BLaER1 treated with 17β-estradiol and CSF1 and Interleukin-3, amounts not matched to agents 10 nM and 100 nM (cell line): ENCODE measurements around the gene CLPTM1.
A peak's percentile ranks its signal among the peaks of the same experiment; 100 is the strongest.

ENCODE experiments used
- H3K27ac ChIP-seq, 11 experiments: shearing (Covaris generic); formaldehyde crosslinking; 2 replicates each; pipeline ENCODE4 v1.8.1; 2022
- H3K27me3 ChIP-seq, 11 experiments: shearing (Covaris generic); formaldehyde crosslinking; 2 replicates each; pipeline ENCODE4 v1.8.1; 2022
- H3K36me3 ChIP-seq, 11 experiments: shearing (Covaris generic); formaldehyde crosslinking; 2 replicates each; pipeline ENCODE4 v1.8.1; 2022
- H3K4me1 ChIP-seq, 10 experiments: shearing (Covaris generic); formaldehyde crosslinking; 2 replicates each; pipeline ENCODE4 v1.8.1; 2022
- H3K4me2 ChIP-seq, 11 experiments: shearing (Covaris generic); formaldehyde crosslinking; 2 replicates each; pipeline ENCODE4 v1.8.1; 2022
- H3K4me3 ChIP-seq, 10 experiments: shearing (Covaris generic); formaldehyde crosslinking; 2 replicates each; pipeline ENCODE4 v1.8.1; 2022
- H3K9ac ChIP-seq, 11 experiments: shearing (Covaris generic); formaldehyde crosslinking; 2 replicates each; pipeline ENCODE4 v1.8.1; 2022
- H3K9me3 ChIP-seq, 11 experiments: shearing (Covaris generic); formaldehyde crosslinking; replicated peaks in 1 of 11; 2 replicates each; pipeline ENCODE4 v1.8.1; 2022
- H4K20me1 ChIP-seq, 11 experiments: shearing (Covaris generic); formaldehyde crosslinking; 2 replicates each; pipeline ENCODE4 v1.8.1; 2022
- Cebpa-rat ChIP-seq, 11 experiments: shearing (Covaris generic); IDR thresholded peaks; 2 replicates each; pipeline ENCODE4 v1.8.1; 2022

CLPTM1 gene

DNA sequence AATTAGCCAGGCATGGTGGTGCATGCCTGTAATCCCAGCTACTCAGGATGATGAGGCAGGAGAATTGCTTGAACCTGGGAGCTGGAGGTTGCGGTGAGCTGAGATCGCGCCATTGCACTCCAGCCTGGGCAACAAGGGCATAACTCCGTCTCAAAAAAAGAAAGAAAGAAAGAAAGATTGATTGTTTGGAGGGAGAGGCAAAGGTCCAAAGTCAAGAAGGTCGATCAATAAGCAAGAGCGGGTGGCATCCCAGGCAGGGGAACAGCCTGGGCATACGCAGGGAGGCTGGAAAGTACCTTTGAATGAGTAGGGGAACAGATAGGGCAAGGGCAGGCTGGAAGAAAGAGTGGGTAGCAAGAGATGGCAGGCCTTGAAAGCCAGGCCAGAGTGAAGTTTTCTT, 25.1 kb upstream of the CLPTM1 start:
- no peak for TF ChIP-seq Cebpa-rat (IDR thresholded peaks at IDR 0.05)
- H3K27ac ChIP-seq, result peak overlapping the region in 2 of 11 experiments; percentile 2 to 23; a peak in 2 of 22 replicates

DNA sequence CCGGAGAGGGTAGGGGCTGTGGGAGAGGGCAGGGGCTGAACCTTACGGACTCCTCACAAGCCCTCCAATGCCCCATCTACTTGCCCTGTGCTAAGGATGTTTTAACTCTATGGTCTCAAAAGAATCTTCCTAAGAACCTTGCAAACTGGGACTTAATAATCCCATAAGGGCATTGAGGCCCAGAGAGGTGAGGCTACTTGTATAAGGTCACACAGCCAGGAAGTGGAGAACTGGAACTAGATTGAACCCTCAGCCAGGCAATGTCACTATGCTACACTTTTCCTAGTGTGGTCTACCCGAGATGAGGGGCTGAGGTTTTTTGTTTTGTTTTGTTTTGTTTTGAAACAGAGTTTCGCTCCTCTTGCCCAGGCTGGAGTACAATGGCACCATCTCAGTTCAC, 23.6 kb upstream of the CLPTM1 start:
- H4K20me1 ChIP-seq, result no peaks in the 10 kb centered on the region
- H3K9ac ChIP-seq, result no peak overlapping the region
- no peaks in the 10 kb centered on the region for H3K27me3 ChIP-seq
- no peak overlapping the region for H3K4me3 ChIP-seq
- no peaks in the 10 kb centered on the region for H3K9me3 ChIP-seq
- H3K4me1 ChIP-seq, result peaks cover 18 to 76% (median 30%) of the 10 kb centered on the region in 10 experiments
- H3K4me2 ChIP-seq, result no peak overlapping the region
- no peak overlapping the region for H3K27ac ChIP-seq
- TF ChIP-seq Cebpa-rat (IDR thresholded peaks at IDR 0.05), result no peak
- H3K36me3 ChIP-seq, result no peaks in the 10 kb centered on the region

More for the DNA sequence above, 25.1 kb upstream of the CLPTM1 start:
- peak overlapping the region in 3 of 11 experiments; percentile 6 to 23 (median 18); a peak in 1 of 22 replicates for H3K9ac ChIP-seq
- no peaks in the 10 kb centered on the region for H4K20me1 ChIP-seq
- H3K9me3 ChIP-seq, result no peaks in the 10 kb centered on the region
- H3K27me3 ChIP-seq, result no peaks in the 10 kb centered on the region
- H3K4me1 ChIP-seq, result peaks cover 33 to 81% (median 45%) of the 10 kb centered on the region in 10 experiments
- no peak overlapping the region for H3K4me3 ChIP-seq
- peak overlapping the region in 8 of 11 experiments; percentile 15 to 66 (median 30); a peak in 11 of 22 replicates for H3K4me2 ChIP-seq
- no peaks in the 10 kb centered on the region for H3K36me3 ChIP-seq

DNA sequence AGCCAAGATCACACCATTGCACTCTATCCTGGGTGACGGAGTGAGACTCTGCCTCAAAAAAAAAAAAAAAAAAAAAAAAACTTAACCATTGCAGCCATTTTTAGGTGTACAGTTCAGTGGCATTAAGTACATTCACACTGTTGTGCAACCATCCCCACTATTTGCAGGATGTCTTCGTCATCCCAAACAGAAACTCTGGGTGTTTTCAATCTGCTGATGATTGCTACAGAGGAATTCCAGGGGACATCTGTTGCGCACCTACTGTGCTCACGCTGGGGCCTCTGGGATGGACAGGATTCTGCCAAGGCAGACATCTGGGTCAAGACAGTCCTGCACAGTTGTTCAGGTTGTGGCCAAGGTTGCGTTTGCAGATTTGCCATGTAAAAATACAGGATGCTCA, 15.5 kb upstream of the CLPTM1 start:
- Histone ChIP-seq H4K20me1 (no peaks in the 10 kb centered on the region), H3K9me3 (no peaks in the 10 kb centered on the region), H3K27me3 (no peaks in the 10 kb centered on the region), H3K27ac (no peak overlapping the region; a peak in 3 of 22 replicates), H3K36me3 (no peaks in the 10 kb centered on the region), H3K4me3 (no peak overlapping the region), H3K9ac (no peak overlapping the region), H3K4me1 (peaks cover 39 to 72% (median 50%) of the 10 kb centered on the region in 10 experiments), H3K4me2 (peak overlapping the region in 8 of 11 experiments; percentile 1 to 67 (median 47); a peak in 13 of 22 replicates)
- peak in 3 of 11 experiments; percentile 29 to 32 (median 31); a peak in 3 of 22 replicates for TF ChIP-seq Cebpa-rat (IDR thresholded peaks at IDR 0.05)

DNA sequence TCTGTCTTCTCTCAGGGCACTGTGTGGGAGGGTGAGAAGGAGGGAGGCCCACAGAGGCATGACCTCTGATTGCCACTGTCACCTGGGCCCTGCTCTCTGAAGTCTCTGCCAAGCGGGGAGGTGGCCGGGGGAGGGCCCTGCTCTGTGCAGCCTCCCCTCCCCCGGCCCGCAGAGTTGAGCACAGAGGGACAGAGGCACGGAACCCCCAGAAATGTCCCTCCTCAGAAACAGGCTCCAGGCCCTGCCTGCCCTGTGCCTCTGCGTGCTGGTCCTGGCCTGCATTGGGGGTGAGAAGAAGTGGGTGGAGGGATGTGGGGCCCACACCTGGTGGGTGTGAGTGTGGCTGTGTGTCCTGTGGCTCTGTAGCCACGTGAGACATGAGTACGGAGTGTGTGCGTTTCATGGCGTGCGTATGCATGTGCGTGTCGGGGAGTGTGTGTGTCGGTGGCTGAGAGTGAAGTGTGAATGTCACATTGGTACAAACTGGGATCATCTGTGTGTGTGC, 13.1 kb upstream of the CLPTM1 start, which contains the start of gene APOC4:
Gene APOC4 (plus strand): TSS at position 171 of the 505 bp plus-strand sequence. CDS start 41 bp downstream, at position 212.
- Histone ChIP-seq H3K36me3 (no peaks in the 10 kb centered on the region), H3K4me2 (peak within 1 kb of the TSS; percentile 55 to 84 (median 67); a peak in 19 of 22 replicates), H3K27ac (peak within 1 kb of the TSS in 2 of 11 experiments; percentile 9 to 19; a peak in 4 of 22 replicates), H3K9ac (peak within 1 kb of the TSS in 1 of 11 experiments; percentile 38; a peak in 2 of 22 replicates), H3K4me1 (peaks cover 50 to 80% (median 59%) of the 10 kb centered on the region in 10 experiments), H3K27me3 (no peaks in the 10 kb centered on the region), H3K9me3 (no peaks in the 10 kb centered on the region), H3K4me3 (no peak within 1 kb of the TSS), H4K20me1 (no peaks in the 10 kb centered on the region)
- no peak for TF ChIP-seq Cebpa-rat (IDR thresholded peaks at IDR 0.05)

DNA sequence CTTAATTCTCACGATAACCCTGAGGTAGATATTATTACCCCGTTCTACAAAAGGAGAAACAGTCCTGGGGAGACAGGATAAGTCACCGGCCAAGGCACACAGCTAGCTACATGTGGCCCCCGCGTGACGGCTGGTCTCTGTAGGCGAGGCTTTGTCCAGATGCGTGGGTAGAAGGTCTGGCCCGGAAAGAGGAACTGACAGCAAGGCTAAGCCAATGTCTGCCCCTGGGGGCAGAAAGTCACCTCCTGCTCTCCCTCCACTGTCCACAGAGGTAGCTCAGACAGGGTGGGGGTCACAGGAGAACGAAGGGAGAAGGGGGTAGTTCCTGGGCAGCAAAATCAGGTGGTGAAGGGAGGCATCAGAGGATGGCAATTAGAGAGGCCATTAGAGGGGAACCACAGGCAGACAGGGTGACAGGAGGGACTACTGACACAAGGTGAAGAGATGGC, 11.4 kb upstream of the CLPTM1 start:
- Histone ChIP-seq H4K20me1 (no peaks in the 10 kb centered on the region), H3K27ac (peak overlapping the region; percentile 2 to 69 (median 49); a peak in 20 of 22 replicates), H3K4me3 (no peak overlapping the region), H3K27me3 (no peaks in the 10 kb centered on the region), H3K4me1 (peaks cover 57 to 90% (median 68%) of the 10 kb centered on the region in 10 experiments), H3K4me2 (peak overlapping the region; percentile 55 to 84 (median 62)), H3K36me3 (no peaks in the 10 kb centered on the region), H3K9me3 (no peaks in the 10 kb centered on the region), H3K9ac (peak overlapping the region in 10 of 11 experiments; percentile 6 to 59 (median 40); a peak in 15 of 22 replicates)
- TF ChIP-seq Cebpa-rat (IDR thresholded peaks at IDR 0.05), result no peak

DNA sequence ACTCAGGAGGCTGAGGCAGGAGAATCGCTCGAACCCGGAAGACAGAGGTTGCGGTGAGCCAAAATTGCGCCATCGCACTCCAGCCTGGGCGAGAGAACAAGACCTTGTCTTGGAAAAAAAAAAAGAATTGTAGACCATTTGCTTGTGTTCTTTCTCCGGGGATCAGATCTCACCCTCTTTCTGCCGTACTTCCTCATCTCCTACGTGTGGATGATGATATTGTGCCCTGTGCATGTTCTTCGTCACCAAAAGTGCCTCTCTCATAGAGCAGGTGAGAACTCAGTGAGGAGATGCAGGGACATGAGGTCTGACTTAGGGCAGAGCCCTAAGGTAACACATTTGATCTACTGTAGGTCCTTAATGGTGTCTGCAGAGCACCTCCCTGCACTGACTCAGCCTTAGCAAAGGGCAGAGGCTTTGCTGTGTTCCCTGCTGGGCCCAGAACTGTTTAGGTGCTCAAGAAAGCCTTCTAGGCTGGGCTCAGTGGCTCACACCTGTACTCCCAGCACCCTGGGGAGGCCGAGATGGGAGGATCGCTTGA, 8.1 kb upstream of the CLPTM1 start:
- H3K4me1 ChIP-seq, result peaks cover 38 to 79% (median 58%) of the 10 kb centered on the region in 10 experiments
- no peaks in the 10 kb centered on the region for H4K20me1 ChIP-seq
- no peak overlapping the region for H3K4me3 ChIP-seq
- no peaks in the 10 kb centered on the region for H3K9me3 ChIP-seq
- peak overlapping the region in 1 of 11 experiments; percentile 16; a peak in 1 of 22 replicates for H3K4me2 ChIP-seq
- H3K36me3 ChIP-seq, result peaks cover 0 to 15% (median 13%) of the 10 kb centered on the region in 11 experiments; a peak in 7 of 22 replicates
- no peaks in the 10 kb centered on the region for H3K27me3 ChIP-seq
- H3K9ac ChIP-seq, result no peak overlapping the region
- no peak for TF ChIP-seq Cebpa-rat (IDR thresholded peaks at IDR 0.05)
- H3K27ac ChIP-seq, result no peak overlapping the region

DNA sequence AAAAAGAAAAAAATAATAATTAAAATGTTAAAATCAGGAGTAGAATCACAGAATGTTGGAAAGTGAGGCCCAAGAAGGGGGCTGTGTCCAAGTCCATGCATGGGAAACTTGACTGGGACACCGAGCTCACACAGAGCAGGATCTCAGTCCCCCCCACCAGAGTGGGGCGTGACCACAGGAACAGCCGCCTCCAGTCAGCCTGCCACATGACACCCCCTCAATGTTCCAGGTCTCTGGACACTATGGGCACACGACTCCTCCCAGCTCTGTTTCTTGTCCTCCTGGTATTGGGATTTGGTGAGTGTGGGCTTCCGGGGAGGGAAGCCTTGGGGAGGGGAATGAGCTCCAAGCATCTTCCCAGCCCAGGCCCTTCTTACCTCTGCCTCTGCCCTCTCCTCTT, 6.9 kb upstream of the CLPTM1 start:
- Histone ChIP-seq H3K9me3 (no peaks in the 10 kb centered on the region), H4K20me1 (no peaks in the 10 kb centered on the region), H3K27me3 (no peaks in the 10 kb centered on the region), H3K4me3 (no peak overlapping the region), H3K4me2 (peak overlapping the region; percentile 37 to 67 (median 52); a peak in 19 of 22 replicates), H3K27ac (peak overlapping the region in 1 of 11 experiments; percentile 12; a peak in 1 of 22 replicates), H3K4me1 (peaks cover 26 to 70% (median 47%) of the 10 kb centered on the region in 10 experiments), H3K36me3 (peaks cover 0 to 15% (median 13%) of the 10 kb centered on the region in 11 experiments; a peak in 7 of 22 replicates), H3K9ac (peak overlapping the region in 8 of 11 experiments; percentile 28 to 62 (median 50); a peak in 7 of 22 replicates)
- TF ChIP-seq Cebpa-rat (IDR thresholded peaks at IDR 0.05), result no peak

DNA sequence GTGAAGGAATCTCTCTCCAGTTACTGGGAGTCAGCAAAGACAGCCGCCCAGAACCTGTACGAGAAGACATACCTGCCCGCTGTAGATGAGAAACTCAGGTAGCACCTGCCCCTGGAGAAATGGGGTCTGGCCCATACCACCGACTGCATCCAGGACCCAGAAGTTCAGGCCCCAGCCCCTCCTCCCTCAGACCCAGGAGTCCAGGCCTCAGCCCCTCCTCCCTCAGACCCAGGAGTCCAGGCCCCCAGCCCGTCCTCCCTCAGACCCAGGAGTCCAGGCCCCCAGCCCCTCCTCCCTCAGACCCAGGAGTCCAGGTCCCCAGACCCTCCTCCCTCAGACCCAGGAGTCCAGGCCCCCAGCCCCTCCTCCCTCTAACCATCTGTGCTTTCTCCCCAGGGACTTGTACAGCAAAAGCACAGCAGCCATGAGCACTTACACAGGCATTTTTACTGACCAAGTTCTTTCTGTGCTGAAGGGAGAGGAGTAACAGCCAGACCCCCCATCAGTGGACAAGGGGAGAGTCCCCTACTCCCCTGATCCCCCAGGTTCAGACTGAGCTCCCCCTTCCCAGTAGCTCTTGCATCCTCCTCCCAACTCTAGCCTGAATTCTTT, 6.3 kb upstream of the CLPTM1 start:
- Histone ChIP-seq H3K4me2 (peak overlapping the region; percentile 37 to 67 (median 52); a peak in 21 of 22 replicates), H3K9me3 (no peaks in the 10 kb centered on the region), H4K20me1 (no peaks in the 10 kb centered on the region), H3K9ac (peak overlapping the region; percentile 11 to 72 (median 58); a peak in 20 of 22 replicates), H3K27me3 (no peaks in the 10 kb centered on the region), H3K36me3 (peaks cover 0 to 15% (median 13%) of the 10 kb centered on the region in 11 experiments; a peak in 7 of 22 replicates), H3K27ac (peak overlapping the region in 7 of 11 experiments; percentile 5 to 53 (median 35); a peak in 10 of 22 replicates), H3K4me1 (peaks cover 25 to 70% (median 46%) of the 10 kb centered on the region in 10 experiments), H3K4me3 (no peak overlapping the region)
- no peak for TF ChIP-seq Cebpa-rat (IDR thresholded peaks at IDR 0.05)
